GM12801 (cell line): ENCODE data around the gene ACTL9.

Experiments
- TF ChIP-seq, protein P1 (sequence below): IDR thresholded peaks from one replicate; pipeline ENCODE4 v1.5.1; 2011; ENCODE audit warnings: control low read depth; ENCODE audit not compliant: insufficient read length; ENCODE audit errors: extremely low read depth

ACTL9 gene

DNA sequence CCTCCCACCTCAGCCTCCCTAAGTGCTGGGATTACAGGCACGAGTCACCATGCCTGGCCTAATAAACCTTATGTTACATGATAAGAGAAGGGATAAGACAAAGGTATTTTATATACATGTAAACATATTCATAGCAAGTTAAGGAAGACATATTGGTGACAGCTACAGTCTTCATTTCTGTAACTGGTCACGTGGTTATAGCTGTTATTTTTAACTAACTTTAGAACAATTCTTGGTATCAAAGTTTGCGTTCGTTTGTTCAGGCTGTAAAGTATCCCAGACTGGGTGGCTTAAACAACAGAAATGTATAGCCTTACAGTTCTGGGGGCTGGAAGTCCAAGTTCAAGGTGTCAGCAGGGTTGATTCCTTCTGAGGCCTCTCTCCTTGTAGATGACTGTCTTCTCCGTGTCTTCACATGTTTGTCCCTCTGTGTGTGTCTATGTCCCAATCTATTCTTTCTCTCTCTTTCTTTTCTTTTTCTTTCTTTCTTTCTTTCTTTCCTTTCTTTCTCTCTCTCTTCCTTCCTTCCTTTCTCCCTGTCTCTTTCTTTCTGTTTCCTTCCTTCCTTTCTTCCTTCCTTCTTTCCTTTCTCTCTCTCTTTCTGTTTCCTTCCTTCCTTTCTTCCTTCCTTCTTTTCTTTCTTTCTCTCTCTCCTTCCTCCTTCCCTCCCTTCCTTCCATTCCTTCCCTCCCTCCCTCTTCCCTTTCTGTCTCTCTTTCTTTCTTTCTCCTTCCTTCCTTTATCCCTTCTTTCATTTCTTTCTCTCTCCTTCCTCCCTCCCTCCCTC lies 7.6 kb downstream of the ACTL9 start:
- TF ChIP-seq, protein P1, sequence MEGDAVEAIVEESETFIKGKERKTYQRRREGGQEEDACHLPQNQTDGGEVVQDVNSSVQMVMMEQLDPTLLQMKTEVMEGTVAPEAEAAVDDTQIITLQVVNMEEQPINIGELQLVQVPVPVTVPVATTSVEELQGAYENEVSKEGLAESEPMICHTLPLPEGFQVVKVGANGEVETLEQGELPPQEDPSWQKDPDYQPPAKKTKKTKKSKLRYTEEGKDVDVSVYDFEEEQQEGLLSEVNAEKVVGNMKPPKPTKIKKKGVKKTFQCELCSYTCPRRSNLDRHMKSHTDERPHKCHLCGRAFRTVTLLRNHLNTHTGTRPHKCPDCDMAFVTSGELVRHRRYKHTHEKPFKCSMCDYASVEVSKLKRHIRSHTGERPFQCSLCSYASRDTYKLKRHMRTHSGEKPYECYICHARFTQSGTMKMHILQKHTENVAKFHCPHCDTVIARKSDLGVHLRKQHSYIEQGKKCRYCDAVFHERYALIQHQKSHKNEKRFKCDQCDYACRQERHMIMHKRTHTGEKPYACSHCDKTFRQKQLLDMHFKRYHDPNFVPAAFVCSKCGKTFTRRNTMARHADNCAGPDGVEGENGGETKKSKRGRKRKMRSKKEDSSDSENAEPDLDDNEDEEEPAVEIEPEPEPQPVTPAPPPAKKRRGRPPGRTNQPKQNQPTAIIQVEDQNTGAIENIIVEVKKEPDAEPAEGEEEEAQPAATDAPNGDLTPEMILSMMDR: no peak

DNA sequence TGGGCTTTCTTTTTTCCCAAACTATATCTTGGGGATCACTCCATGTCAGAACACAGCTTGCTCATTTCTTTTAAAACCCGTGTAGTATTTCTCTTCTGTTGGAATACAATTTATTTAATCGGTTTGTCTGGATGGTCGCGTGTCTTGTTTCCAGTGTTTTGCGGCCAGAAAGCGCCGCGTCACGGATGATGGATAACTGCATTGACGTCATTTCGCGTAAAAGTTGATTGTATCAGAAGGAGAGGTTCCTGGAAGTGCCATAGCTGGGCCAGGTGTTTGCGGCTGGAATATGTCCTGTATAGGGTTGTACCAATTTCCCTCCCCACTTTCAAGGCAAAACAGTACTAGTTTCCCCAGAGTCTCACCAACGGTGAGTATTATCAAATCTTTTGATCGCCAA lies 9.7 kb downstream of the ACTL9 start:
- TF ChIP-seq, protein P1: no peak

DNA sequence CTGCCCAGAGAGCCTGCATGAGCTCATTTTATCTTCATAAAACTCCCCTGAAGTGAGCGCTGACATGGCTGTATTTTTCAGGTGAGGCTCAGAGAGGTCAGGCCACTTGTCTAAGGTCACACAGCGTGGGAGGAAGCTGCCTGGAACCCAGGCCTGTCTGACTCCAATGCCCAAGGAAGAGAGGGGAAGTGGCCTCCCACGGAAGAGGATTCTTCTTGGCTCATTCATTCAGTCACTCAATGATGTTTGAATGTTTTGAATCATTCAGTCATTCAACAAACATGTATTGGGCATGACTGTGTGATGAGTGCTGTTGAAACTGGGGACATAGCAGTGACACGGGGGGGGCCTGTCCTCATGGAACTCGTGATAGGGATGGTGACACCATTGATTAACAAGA lies 12.0 kb downstream of the ACTL9 start:
- TF ChIP-seq, protein P1: no peak

DNA sequence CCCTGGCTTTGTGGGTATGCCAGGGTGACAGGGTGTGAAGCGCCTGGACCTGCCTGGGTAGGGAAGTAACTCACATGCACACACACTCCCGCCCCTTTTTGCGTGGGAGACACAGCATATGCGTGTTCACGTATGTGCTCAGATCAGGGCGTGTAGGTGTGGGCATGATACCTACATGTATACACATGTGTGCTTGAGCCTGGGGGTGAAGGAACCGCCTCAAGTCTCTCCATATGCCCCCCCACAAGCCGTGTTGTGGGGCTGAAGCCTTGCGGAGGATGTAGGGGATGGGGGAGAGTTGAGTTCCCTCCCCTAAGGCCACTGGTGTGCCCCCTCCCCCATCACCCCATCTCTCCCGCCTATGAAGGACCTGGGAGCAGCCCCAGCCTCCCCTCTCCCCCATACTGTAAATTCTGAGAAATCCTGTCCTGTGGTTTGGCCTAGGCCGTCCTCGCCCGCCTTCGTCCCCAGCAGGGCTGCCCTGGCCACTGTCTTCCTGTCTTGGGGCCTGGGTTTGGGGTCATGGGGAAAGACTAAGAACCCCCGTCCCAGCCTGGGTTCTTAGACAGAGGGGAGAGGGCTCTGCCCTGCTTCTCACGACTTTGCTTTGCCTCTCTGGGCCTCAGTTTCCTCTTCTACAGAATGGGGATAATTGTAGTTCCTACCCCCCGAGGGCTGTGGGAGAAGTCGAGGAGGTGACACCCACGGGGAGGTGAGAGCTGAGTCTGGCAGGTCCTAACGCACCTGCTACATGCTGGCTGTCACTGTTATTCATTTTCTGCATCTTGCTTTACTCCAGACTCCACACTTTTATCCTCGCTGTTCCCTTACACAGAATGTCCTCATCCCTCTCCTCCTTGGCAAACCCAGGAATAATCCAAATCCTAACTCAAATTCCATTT lies 14.3 kb downstream of the ACTL9 start:
- TF ChIP-seq, protein P1: no peak

DNA sequence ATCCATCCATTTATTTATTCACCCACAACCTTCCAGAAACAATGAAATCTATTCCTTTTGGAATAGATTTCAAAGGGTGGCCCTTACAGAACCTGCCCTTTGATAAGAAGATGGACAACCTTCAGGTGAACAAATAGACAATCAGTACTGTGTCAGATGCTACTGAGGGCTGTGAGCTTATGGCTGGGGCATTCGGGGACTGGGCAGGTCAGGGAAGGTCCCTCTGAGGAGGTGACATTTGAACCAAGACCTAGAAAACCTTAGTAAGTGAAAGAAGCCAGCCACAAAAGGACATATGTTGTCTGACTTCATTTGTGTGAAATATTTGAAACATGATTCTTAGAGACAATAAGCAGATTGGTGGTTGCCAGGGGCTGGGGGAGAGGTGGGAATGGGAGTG lies 15.7 kb downstream of the ACTL9 start:
- TF ChIP-seq, protein P1: no peak

DNA sequence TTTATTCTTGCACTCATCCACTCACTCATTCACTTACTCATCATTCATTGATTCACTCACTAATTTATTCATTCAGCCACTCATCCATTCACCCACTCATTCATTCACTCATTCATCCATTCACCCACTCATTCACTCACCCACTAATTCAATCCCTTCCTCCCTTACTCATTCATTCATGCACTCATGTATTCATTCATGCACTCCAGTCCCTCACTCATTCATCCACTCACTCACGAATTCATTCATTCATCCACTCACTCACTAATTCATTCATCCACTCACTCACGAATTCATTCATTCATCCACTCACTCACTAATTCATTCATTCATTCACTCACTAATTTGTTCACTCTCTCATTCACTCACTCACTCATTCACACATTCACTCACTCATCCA lies 16.1 kb downstream of the ACTL9 start:
- TF ChIP-seq, protein P1: no peak

DNA sequence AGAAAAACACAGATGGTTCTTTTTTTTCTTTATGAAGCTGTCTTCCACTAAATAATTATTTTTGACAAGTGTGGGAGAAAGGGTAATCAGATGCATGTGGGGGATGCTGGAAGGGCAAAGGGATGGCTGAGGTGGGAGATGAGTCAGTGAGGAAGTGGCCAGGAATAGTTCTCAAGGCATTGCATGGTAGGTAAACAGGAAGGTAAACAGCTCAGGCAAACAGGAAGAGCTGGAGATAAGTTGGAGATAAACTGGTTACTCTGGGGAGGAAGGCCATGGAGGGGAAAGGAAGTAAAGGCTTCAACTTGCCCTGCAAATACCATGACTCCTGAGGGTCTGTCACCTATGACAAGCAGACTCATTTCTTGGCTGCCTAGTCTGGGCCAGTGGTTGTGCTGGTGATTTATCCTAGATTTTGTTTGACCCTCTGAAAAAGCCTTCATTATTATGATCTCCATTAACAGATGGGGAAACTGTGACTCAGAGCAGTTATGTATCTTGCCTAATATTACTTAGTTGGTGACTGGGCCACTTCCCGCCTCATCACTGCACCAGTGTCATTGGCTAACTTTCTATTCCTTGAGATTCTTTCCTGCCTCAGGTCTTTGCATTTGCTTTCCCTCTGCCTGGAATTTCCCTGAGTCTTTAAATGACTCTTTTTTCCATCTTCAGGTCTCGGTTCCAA lies 17.1 kb downstream of the ACTL9 start:
- TF ChIP-seq, protein P1: no peak
